Measurements from ENCODE around the gene PIK3R1. TPM values are rescaled to one million over a fixed set of nuclear protein-coding genes. Genes with fewer than 3 reads are reported as not detected.

The PIK3R1 gene
- total and polyA plus RNA-seq, 10 of the 15 experiments (the other 5 are each of a cell fraction or from before 2014, with no cell fraction given): 7.8 to 38.4 (median 15.7) TPM

GRCh38 chr5:68194386-68194785 lies 21.2 kb upstream of the PIK3R1 start:
- H2AFZ ChIP-seq (ENCODE audit: control insufficient read depth, low read depth, low read length): no peak overlapping the region
- RAD21 ChIA-PET (ENCODE audit: unreplicated experiment): interaction anchor here (0.6 to 1.7 kb wide), 2 partner anchors 22 to 688 kb away, joined by 4 to 5 read pairs; no protein-coding TSS in a partner anchor
- H3K4me1 ChIP-seq (ENCODE audit: control insufficient read depth, insufficient read depth, low read length): peaks cover 11% of the 10 kb centered on the region
- H3K79me2 ChIP-seq (ENCODE audit: control insufficient read depth, insufficient read depth, low read length): no peaks in the 10 kb centered on the region
- FAIRE-seq (no peak), DNase-seq (ENCODE audit: low read depth, low spot score) (no peak), ATAC-seq (no peak)
- 52% methylated on average over 2 of the region's 2 CpGs for WGBS (ENCODE audit: insufficient coverage, insufficient replicate concordance, low lambda C conversion rate, missing lambda C conversion rate)
- no peak overlapping the region for H3K4me2 ChIP-seq (ENCODE audit: control insufficient read depth, insufficient read depth)
- H4K20me1 ChIP-seq (ENCODE audit: control insufficient read depth, insufficient read depth): no peaks in the 10 kb centered on the region
- no peak for TF ChIP-seq TBL1XR1 (IDR thresholded peaks at IDR 0.05; ENCODE audit: low read depth, low read length)
- no peak for TF ChIP-seq GATAD2B (conservative IDR thresholded peaks at IDR 0.05; ENCODE audit: low read depth)
- TF ChIP-seq USF2 (IDR thresholded peaks at IDR 0.05; ENCODE audit: borderline replicate concordance, low read depth, low read length): no peak
- no peak for TF ChIP-seq CHD2 (IDR thresholded peaks at IDR 0.05; ENCODE audit: borderline replicate concordance, low read depth, low read length)
- no peak for TF ChIP-seq YBX1 (IDR thresholded peaks at IDR 0.05)
- no peak for TF ChIP-seq BRCA1 (IDR thresholded peaks at IDR 0.05; ENCODE audit: low read depth, low read length)
- no peaks in the 10 kb centered on the region for H3K36me3 ChIP-seq (ENCODE audit: control insufficient read depth in 2 of 2, insufficient read depth in 2 of 2, low read length in 1 of 2)
- no peak overlapping the region for H3K27ac ChIP-seq (ENCODE audit: control insufficient read depth, insufficient read depth)
- CTCF ChIA-PET: no interaction called here
- no peak overlapping the region for H3K9ac ChIP-seq (ENCODE audit: control insufficient read depth, insufficient read depth, low read length)
- in situ Hi-C loops (cut with MboI) (no loop called here), intact Hi-C loops (cut with micrococcal nuclease; ENCODE audit: unreplicated experiment) (no loop called here)
- H3K4me3 ChIP-seq: no peak overlapping the region
- POLR2A ChIA-PET: interaction anchor here (0.6 kb wide), 1 partner anchor 11 kb away, joined by 8 read pairs; no protein-coding TSS in a partner anchor
- SMC1A ChIA-PET (ENCODE audit: uncharacterized antibody, unreplicated experiment): interaction anchor here (0.6 to 1.9 kb wide), 7 partner anchors 10 to 875 kb away, joined by 3 to 6 read pairs (median 3); no protein-coding TSS in a partner anchor
- BruUV-seq (replicated peaks): no TSS peak
- no peaks in the 10 kb centered on the region for H3K9me3 ChIP-seq (replicated peaks; ENCODE audit: control insufficient read depth, insufficient read depth, low read length)
- no peaks in the 10 kb centered on the region for H3K27me3 ChIP-seq (replicated peaks in 1 of 2; ENCODE audit: control insufficient read depth in 2 of 2, insufficient read depth in 2 of 2, low read length in 1 of 2)

GRCh38 chr5:68195137-68195536 lies 20.4 kb upstream of the PIK3R1 start:
- Histone ChIP-seq H2AFZ (ENCODE audit: control insufficient read depth, low read depth, low read length) (no peak overlapping the region), H4K20me1 (ENCODE audit: control insufficient read depth, insufficient read depth) (no peaks in the 10 kb centered on the region), H3K27me3 (replicated peaks in 1 of 2; ENCODE audit: control insufficient read depth in 2 of 2, insufficient read depth in 2 of 2, low read length in 1 of 2) (no peaks in the 10 kb centered on the region), H3K27ac (ENCODE audit: control insufficient read depth, insufficient read depth) (no peak overlapping the region), H3K9ac (ENCODE audit: control insufficient read depth, insufficient read depth, low read length) (no peak overlapping the region), H3K4me1 (ENCODE audit: control insufficient read depth, insufficient read depth, low read length) (peaks cover 12% of the 10 kb centered on the region), H3K4me2 (ENCODE audit: control insufficient read depth, insufficient read depth) (no peak overlapping the region), H3K36me3 (ENCODE audit: control insufficient read depth in 2 of 2, insufficient read depth in 2 of 2, low read length in 1 of 2) (no peaks in the 10 kb centered on the region), H3K9me3 (replicated peaks; ENCODE audit: control insufficient read depth, insufficient read depth, low read length) (no peaks in the 10 kb centered on the region), H3K4me3 (no peak overlapping the region), H3K79me2 (ENCODE audit: control insufficient read depth, insufficient read depth, low read length) (no peaks in the 10 kb centered on the region)
- 42% methylated on average over 3 of the region's 3 CpGs for WGBS (ENCODE audit: insufficient coverage, insufficient replicate concordance, low lambda C conversion rate, missing lambda C conversion rate)
- ChIA-PET SMC1A (ENCODE audit: uncharacterized antibody, unreplicated experiment) (interaction anchor here (1.0 to 1.9 kb wide), 5 partner anchors 9 to 254 kb away, joined by 3 to 6 read pairs (median 4); no protein-coding TSS in a partner anchor), RAD21 (ENCODE audit: unreplicated experiment) (interaction anchor here (0.7 to 1.7 kb wide), 2 partner anchors 18 to 22 kb away, joined by 3 to 5 read pairs; no protein-coding TSS in a partner anchor), POLR2A (no interaction called here), CTCF (no interaction called here)
- no peak for FAIRE-seq
- no TSS peak for BruUV-seq (replicated peaks)
- intact Hi-C loops (cut with micrococcal nuclease; ENCODE audit: unreplicated experiment) (no loop called here), in situ Hi-C loops (cut with MboI) (no loop called here)
- ATAC-seq: no peak
- no peak for DNase-seq (ENCODE audit: low read depth, low spot score)
- TF ChIP-seq CUX1 (IDR thresholded peaks at IDR 0.05; ENCODE audit: insufficient replicate concordance, low read depth, low read length) (no peak), CREM (IDR thresholded peaks at IDR 0.05; ENCODE audit: low read depth) (no peak), SMC3 (IDR thresholded peaks at IDR 0.05; ENCODE audit: borderline replicate concordance, low read length) (no peak), MTA2 (IDR thresholded peaks at IDR 0.05; ENCODE audit: low read depth) (no peak), MYB (IDR thresholded peaks at IDR 0.05; ENCODE audit: borderline replicate concordance, low read depth, low read length) (no peak), IRF4 (IDR thresholded peaks at IDR 0.05; ENCODE audit: low read depth, low read length) (no peak)

Data from GM12878 (cell line).